SK-N-SH treated with all-trans-retinoic acid at 6 μM for 48 hours (cell line): Measurements from ENCODE around the gene CADM2.
"Not testable (repeated sequence)": the region's sequence is repeated elsewhere in the genome, so short reads cannot be mapped to it uniquely, and the experiment has no call there.

ENCODE experiments used
- ATAC-seq: fragments of 200-7000 bp; cut with Tn5 transposase; 3 replicates; pipeline ENCODE4 v1.9.1; 2020; ENCODE audit warnings: mild to moderate bottlenecking, moderate library complexity
- ARNTL ChIP-seq: fragments of 450-650 bp; formaldehyde crosslinking; IDR thresholded peaks from 2 replicates; pipeline ENCODE4 v1.5.0; 2020; ENCODE audit warnings: low read depth, mild to moderate bottlenecking, moderate library complexity, borderline replicate concordance
- BACH2 ChIP-seq: fragments of 250-450 bp; sonication (Bioruptor Pico); IDR thresholded peaks from 2 replicates; pipeline ENCODE4 v1.9.0; 2021; ENCODE audit warnings: mild to moderate bottlenecking, borderline replicate concordance
- CREB5 ChIP-seq: fragments of 250-450 bp; sonication (Bioruptor Pico); IDR thresholded peaks from 2 replicates; pipeline ENCODE4 v1.5.1; 2020; ENCODE audit warnings: low read depth, mild to moderate bottlenecking, moderate library complexity
- CSDC2 ChIP-seq: fragments of 250-450 bp; sonication (Bioruptor Pico); IDR thresholded peaks from 2 replicates; pipeline ENCODE4 v1.5.0; 2020; ENCODE audit warnings: mild to moderate bottlenecking, moderate library complexity
- CSRNP3 ChIP-seq: fragments of 250-450 bp; sonication (Bioruptor Pico); IDR thresholded peaks from 2 replicates; pipeline ENCODE4 v1.5.1; 2021; ENCODE audit warnings: mild to moderate bottlenecking, moderate library complexity
- ESRRG ChIP-seq: fragments of 250-450 bp; sonication (Bioruptor Pico); IDR thresholded peaks from 2 replicates; pipeline ENCODE4 v1.6.1; 2021; ENCODE audit warnings: mild to moderate bottlenecking
- GLIS3 ChIP-seq: fragments of 250-450 bp; sonication (Bioruptor Pico); IDR thresholded peaks from 2 replicates; pipeline ENCODE4 v1.5.0; 2020; ENCODE audit warnings: mild to moderate bottlenecking, moderate library complexity
- ISL1 ChIP-seq: fragments of 250-450 bp; sonication (Bioruptor Pico); IDR thresholded peaks from 2 replicates; pipeline ENCODE4 v2.1.2; 2022; ENCODE audit warnings: mild to moderate bottlenecking, moderate library complexity
- PATZ1 ChIP-seq: fragments of 250-450 bp; sonication (Bioruptor Pico); IDR thresholded peaks from 2 replicates; pipeline ENCODE4 v1.8.0; 2020; ENCODE audit warnings: mild to moderate bottlenecking, moderate library complexity, borderline replicate concordance
- POU6F1 ChIP-seq: fragments of 250-450 bp; sonication (Bioruptor Pico); IDR thresholded peaks from 2 replicates; pipeline ENCODE4 v1.8.0; 2021; ENCODE audit warnings: low read depth, mild to moderate bottlenecking, moderate library complexity, borderline replicate concordance
- PPARA ChIP-seq: fragments of 250-450 bp; sonication (Bioruptor Pico); IDR thresholded peaks from 2 replicates; pipeline ENCODE4 v1.5.0; 2020; ENCODE audit warnings: mild to moderate bottlenecking, borderline replicate concordance
- RARB ChIP-seq: fragments of 250-450 bp; sonication (Bioruptor Pico); IDR thresholded peaks from 2 replicates; pipeline ENCODE4 v1.8.0; 2021; ENCODE audit warnings: mild to moderate bottlenecking, moderate library complexity
- SNAI2 ChIP-seq: fragments of 250-450 bp; sonication (Bioruptor Pico); IDR thresholded peaks from 2 replicates; pipeline ENCODE4 v1.5.0; 2020; ENCODE audit warnings: mild to moderate bottlenecking, moderate library complexity
- TCF4 ChIP-seq: fragments of 250-450 bp; sonication (Bioruptor Pico); IDR thresholded peaks from 2 replicates; pipeline ENCODE4 v1.8.0; 2021; ENCODE audit warnings: mild to moderate bottlenecking, moderate library complexity, borderline replicate concordance
- TOX ChIP-seq: fragments of 250-450 bp; sonication (Bioruptor Pico); IDR thresholded peaks from 2 replicates; pipeline ENCODE4 v1.8.0; 2021; ENCODE audit warnings: mild to moderate bottlenecking, moderate library complexity, borderline replicate concordance
- TSHZ2 ChIP-seq: fragments of 250-450 bp; sonication (Bioruptor Pico); IDR thresholded peaks from 2 replicates; pipeline ENCODE4 v1.5.0; 2020; ENCODE audit warnings: mild to moderate bottlenecking, moderate library complexity
- ZC3H10 ChIP-seq: fragments of 250-450 bp; sonication (Bioruptor Pico); IDR thresholded peaks from 2 replicates; pipeline ENCODE4 v1.5.1; 2021; ENCODE audit warnings: mild to moderate bottlenecking, moderate library complexity
- ZFP3 ChIP-seq: fragments of 250-450 bp; sonication (Bioruptor Pico); IDR thresholded peaks from 2 replicates; pipeline ENCODE4 v1.5.0; 2020; ENCODE audit warnings: mild to moderate bottlenecking, moderate library complexity
- ZFP30 ChIP-seq: fragments of 450-650 bp; formaldehyde crosslinking; IDR thresholded peaks from 2 replicates; pipeline ENCODE4 v1.5.0; 2022; ENCODE audit warnings: mild to moderate bottlenecking, moderate library complexity
- ZNF565 ChIP-seq: fragments of 450-650 bp; formaldehyde crosslinking; conservative IDR thresholded peaks from 2 replicates; pipeline ENCODE4 v1.5.0; 2020; ENCODE audit warnings: low read depth, mild to moderate bottlenecking, moderate library complexity
- ZNF70 ChIP-seq: fragments of 450-650 bp; formaldehyde crosslinking; IDR thresholded peaks from 2 replicates; pipeline ENCODE4 v1.5.0; 2020; ENCODE audit warnings: mild to moderate bottlenecking, moderate library complexity
- ZNF8 ChIP-seq: fragments of 450-650 bp; formaldehyde crosslinking; IDR thresholded peaks from 2 replicates; pipeline ENCODE4 v1.5.0; 2020; ENCODE audit warnings: mild to moderate bottlenecking, moderate library complexity

The CADM2 gene

GRCh38 chr3:85151555-85151954 is 192.8 kb downstream of the CADM2 start:
- no peak for ATAC-seq
- TF ChIP-seq ESRRG (CRISPR knock-in tag) (no peak), POU6F1 (CRISPR knock-in tag) (no peak), ZFP3 (no peak)

GRCh38 chr3:85153279-85153678 is 194.5 kb downstream of the CADM2 start:
- ATAC-seq = not testable (repeated sequence)

GRCh38 chr3:85159376-85159775 is 200.6 kb downstream of the CADM2 start:
- no peak for TF ChIP-seq TSHZ2 (CRISPR knock-in tag)
- no peak for TF ChIP-seq ESRRG (CRISPR knock-in tag)
- no peak for TF ChIP-seq CSDC2 (CRISPR knock-in tag)
- TF ChIP-seq ZNF70 (CRISPR knock-in tag) = no peak
- no peak for TF ChIP-seq CSRNP3
- TF ChIP-seq PPARA (CRISPR knock-in tag) = no peak
- TF ChIP-seq ZFP30 = no peak
- no peak for TF ChIP-seq TOX (CRISPR knock-in tag)
- no peak for TF ChIP-seq PATZ1 (CRISPR knock-in tag)
- TF ChIP-seq ZNF565 = no peak
- TF ChIP-seq TCF4 (CRISPR knock-in tag) = no peak
- no peak for TF ChIP-seq GLIS3 (CRISPR knock-in tag)
- TF ChIP-seq ISL1 (CRISPR knock-in tag) = no peak
- no peak for TF ChIP-seq SNAI2
- no peak for TF ChIP-seq BACH2 (CRISPR knock-in tag)
- TF ChIP-seq ZNF8 (CRISPR knock-in tag) = no peak
- no peak for TF ChIP-seq RARB (CRISPR knock-in tag)
- TF ChIP-seq ZC3H10 = no peak
- TF ChIP-seq CREB5 (CRISPR knock-in tag) = no peak

GRCh38 chr3:85161544-85161943 is 202.8 kb downstream of the CADM2 start:
- no peak for ATAC-seq
- TF ChIP-seq PATZ1 (CRISPR knock-in tag) (no peak), ISL1 (CRISPR knock-in tag) (no peak), BACH2 (CRISPR knock-in tag) (no peak), TSHZ2 (CRISPR knock-in tag) (no peak), ARNTL (CRISPR knock-in tag) (no peak), PPARA (CRISPR knock-in tag) (no peak), ZNF8 (CRISPR knock-in tag) (no peak), TOX (CRISPR knock-in tag) (no peak), ZFP30 (no peak), SNAI2 (no peak), RARB (CRISPR knock-in tag) (no peak), ZFP3 (no peak)

More at GRCh38 chr3:85159376-85159775, 200.6 kb downstream of the CADM2 start:
- no peak for ATAC-seq
